HG02588 (cell line): ENCODE measurements around the gene MMP28.
"Not testable (repeated sequence)": the region's sequence is repeated elsewhere in the genome, so short reads cannot be mapped to it uniquely, and the experiment has no call there.

Source experiments
- ATAC-seq: cut with Tn5 transposase; IDR thresholded peaks from one replicate; pipeline ENCODE4 v1.9.1; 2021; ENCODE audit warnings: mild to moderate bottlenecking, moderate library complexity; ENCODE audit not compliant: unreplicated experiment

Gene MMP28

DNA sequence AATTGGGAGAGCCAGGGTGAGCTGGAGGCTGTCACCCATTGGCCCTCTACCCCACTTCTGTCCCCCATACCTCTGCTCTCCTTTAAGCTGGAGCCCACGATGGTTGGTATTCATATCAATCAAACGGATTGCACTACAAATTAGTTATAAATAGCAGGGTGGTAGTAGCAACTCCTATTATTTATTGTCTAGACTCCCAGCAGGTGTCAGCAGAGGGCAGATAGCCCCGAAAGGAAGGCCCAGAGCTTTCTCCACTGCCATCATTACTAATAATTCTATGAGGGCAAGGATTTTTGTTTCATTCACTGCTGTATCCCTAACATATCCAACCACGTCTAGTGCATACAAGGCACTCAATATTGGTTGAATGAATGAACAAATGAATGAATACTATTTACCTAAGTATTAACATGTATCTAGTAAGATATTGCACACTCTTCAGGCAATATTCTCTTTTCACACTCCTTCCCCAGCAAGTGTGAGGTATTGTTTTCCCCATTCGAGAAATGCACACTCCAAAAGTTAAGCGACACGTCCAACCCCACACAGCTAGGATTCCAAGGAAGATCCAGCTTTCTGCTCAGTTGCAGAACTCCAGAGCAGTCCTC, 28.4 kb downstream of the MMP28 start:
- ATAC-seq = no peak

GRCh38 chr17:35766489-35766877, 29.0 kb downstream of the MMP28 start:
- ATAC-seq = no peak

GRCh38 chr17:35765756-35766488, 29.5 kb downstream of the MMP28 start:
- no peak for ATAC-seq

DNA sequence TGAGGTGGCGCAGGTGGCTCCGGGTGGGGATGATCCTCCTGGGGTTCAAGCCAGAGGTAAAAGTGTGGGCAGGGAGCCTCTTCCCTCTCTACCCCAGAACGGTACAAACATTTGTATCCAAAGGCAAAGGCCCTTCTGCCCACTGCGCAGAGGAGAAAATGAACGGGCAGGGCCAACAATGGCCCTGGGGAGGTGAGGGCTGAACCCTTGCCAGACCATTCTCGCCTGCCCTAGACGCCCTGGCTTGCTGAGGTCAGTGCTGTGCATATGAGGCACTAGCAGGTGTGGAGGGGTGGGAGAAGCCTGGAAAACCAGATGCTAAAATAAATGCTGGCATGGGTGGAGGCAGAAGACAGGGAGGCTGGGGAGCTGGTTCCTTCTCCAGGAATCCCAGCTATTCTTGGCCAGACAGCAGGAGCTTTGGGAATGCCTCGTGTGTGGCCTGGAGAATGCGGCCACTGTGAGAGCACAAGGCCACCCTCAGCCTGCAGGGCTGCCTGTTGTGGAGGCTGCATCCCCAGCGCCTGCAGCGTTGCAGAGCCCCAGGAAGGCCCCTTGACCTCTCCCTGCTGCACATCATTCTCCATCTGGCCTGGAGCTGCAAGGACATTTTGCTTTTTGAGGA, 30.2 kb downstream of the MMP28 start:
- no peak for ATAC-seq

GRCh38 chr17:35764123-35764991, 31.1 kb downstream of the MMP28 start:
- peak; percentile 74 for ATAC-seq

GRCh38 chr17:35763767-35764122, 31.7 kb downstream of the MMP28 start:
- ATAC-seq = no peak

DNA sequence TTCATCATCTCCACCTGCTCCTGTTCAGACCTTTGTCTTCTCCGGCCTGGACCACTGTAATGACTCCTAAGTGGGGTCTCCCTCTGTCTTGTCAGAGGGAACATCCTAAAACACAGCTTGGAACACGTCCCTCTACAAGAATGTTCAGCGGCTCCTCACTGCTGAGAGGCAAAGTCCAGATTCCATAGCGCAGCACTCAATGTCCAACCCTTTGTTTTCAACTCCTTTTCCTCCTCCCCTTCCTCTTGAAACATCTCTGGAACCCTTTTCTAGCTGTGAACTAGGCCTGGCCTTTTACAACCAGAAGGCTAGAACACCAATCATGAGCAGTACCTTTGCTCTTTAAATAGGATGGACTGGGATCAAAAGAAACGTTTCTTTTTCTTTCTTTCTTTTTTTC, 33.8 kb downstream of the MMP28 start:
- no peak for ATAC-seq

- ATAC-seq = no peak
Observed at GRCh38 chr17:35760587-35760986, 34.9 kb downstream of the MMP28 start, which contains the start of gene C17orf50. Gene C17orf50 (plus strand): TSS chr17:35760887. CDS start chr17:35760942, 55 bp downstream.

DNA sequence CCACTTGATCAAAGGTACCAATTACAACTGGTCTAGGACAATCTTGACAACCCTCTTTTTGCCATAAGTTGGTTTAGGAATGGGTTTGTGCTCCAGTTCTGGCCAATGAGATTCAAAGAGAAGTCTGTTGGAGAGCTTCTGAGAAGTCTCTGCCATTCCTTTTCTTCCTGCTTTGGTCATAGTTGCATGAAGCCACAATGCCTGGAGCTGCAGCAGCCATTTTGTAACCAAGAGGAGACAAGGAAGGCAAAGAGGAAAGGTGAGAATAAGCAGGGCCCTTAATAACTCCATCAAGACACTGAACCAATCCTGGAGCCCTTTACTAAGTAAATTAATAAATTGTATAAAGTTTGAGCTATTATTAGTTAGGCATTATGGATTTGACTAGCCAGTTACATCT, 38.2 kb downstream of the MMP28 start:
- no peak for ATAC-seq

DNA sequence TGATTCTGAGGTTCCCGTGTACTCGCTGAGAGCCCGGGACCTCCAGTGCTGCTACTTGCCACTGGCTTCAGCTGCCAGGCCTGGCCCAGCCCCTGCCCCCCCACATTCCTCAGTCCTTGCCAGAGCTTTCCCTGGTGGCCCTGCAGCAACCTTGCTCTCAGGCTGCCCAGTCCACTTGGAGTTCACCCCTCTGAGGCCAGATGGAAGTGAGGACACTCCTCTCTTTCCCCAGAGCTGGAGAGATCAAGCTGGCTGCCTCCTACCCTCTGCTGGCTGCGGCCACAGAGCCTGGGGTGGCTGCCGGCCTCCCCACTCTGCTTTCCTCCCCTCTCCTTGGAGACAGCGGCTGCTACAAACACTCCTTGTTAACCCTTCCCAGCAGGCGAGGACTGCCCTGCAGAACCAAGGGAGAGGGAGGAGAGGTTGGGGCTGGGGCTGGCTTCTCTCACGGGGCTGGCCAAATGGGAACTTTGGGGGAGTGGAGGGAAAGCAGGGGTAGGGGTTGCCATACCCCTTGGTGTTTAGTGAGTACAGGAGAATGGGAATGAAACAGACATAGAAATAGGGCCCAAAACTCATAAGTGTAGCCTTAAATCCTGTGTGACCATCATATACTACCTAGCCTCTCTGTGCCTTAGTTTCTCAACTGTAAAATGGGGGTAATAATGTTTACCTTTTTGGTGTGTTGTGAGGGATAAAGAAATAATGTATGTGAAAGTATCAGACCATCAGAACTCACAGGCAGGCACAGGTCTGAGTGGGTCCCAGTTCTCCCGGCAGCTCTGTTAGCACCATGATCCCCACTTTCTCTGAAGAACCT, 42.3 kb downstream of the MMP28 start, which contains the start of gene GAS2L2:
GAS2L2 (minus strand) TSS at position 295 of the 820 bp plus-strand sequence. CDS start 389 bp downstream, outside the sequence.
- no peak for ATAC-seq

DNA sequence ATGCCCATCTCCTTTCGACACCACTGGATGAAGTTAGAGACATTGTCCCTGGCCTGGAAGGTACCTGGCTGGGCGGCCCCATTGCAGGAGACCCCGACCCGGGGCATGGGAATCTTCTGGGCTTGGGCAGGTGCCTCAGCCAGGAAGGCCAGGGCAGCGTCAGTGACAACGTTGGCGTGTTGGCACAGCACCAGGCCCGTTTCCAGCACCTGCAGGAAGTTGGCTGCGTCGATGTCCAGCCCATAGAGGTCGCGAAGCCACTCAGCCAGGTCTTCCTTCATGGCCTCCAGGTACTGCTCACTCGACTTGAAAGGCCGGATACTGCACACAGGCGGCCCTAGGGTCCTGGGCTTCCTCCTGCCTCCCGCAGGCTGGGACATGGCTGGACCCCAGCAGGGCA, 43.0 kb downstream of the MMP28 start:
- no peak for ATAC-seq

DNA sequence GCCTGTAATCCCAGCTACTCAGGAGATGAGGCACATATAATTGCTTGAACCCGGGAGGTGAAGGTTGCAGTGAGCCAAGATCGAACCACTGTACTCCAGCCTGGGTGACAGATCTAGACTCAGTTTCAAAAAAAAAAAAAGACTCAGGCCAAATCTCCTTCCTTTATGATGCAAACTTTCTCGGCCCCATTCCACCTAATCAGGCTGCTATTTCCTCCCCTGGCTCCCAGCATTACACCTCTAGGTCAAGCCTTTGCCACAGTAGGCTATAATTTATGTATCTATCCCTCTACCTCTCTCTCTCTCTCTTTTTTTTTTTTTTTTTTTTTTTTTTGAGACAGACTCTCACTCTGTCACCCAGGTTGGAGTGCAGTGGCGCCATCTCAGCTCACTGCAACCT, 43.9 kb downstream of the MMP28 start:
- ATAC-seq = not testable (repeated sequence)

- no peak for ATAC-seq
Observed at GRCh38 chr17:35750526-35751395, 44.7 kb downstream of the MMP28 start.

GRCh38 chr17:35749560-35750412, 45.7 kb downstream of the MMP28 start:
- ATAC-seq = no peak

- no peak for ATAC-seq
Observed at GRCh38 chr17:35748979-35749378, 46.5 kb downstream of the MMP28 start.

GRCh38 chr17:35748341-35748841, 47.0 kb downstream of the MMP28 start:
- ATAC-seq = no peak

GRCh38 chr17:35747540-35748017, 47.9 kb downstream of the MMP28 start:
- ATAC-seq = no peak

DNA sequence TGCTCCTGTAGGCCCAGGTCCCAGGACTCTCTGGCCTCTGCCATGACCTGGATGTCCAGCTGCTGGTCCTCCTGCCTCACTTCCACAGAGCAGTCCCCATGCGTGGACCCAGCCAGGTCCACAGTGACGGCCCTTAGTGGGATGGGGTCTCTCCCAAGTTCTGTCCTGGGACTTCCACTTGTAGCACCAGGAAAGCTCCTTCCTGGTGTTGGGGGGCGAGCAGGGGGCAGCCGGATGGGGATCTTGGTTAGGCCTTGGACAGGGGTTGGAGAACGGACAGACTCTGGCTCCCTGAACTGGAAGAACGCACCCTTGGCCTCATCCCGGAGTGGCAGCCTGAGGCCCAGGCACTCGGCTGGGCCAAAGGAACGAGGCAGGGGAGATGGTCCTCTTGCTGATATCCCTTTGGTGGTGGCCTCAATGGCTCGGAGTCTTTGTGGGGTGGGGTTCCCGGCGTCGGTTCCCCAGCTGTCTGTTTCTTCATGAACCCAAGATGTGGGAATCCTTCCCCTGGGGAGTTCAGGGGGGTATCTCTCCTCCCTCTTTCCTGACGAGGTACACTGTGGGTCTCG, 49.6 kb downstream of the MMP28 start:
- no peak for ATAC-seq
